Epithelial cell of proximal tubule (primary cell): ENCODE results near the gene ARPC1A. TPM values are rescaled to one million over a fixed set of nuclear protein-coding genes. Genes with fewer than 3 reads are reported as not detected.
"Not testable (repeated sequence)": the region's sequence is repeated elsewhere in the genome, so short reads cannot be mapped to it uniquely, and the experiment has no call there.

Source experiments
- DNase-seq: peaks from one replicate; pipeline ENCODE4 v3.0.0-alpha.2; 2011; ENCODE audit warnings: low read depth
- H3K4me3 ChIP-seq: 2 replicates; pipeline ENCODE4 v1.5.1; 2011; ENCODE audit warnings: low read depth, mild to moderate bottlenecking, low read length
- CTCF ChIP-seq: conservative IDR thresholded peaks from 2 replicates; pipeline ENCODE4 v1.5.1; 2012; ENCODE audit warnings: low read depth, mild to moderate bottlenecking, low read length
- total RNA-seq: library from RNA; depleted of rRNA; stranded (reverse); fragments of >200 nt; gene quantifications from 2 replicates; pipeline ENCODE4 v1.2.3, GENCODE V29; 2015

Gene ARPC1A
- total RNA-seq, 1 donor from 2014 or later: 198 TPM

- H3K4me3 ChIP-seq: no peak overlapping the region
- TF ChIP-seq CTCF: no peak
- DNase-seq: no peak
These were observed 11.2 kb upstream of the ARPC1A start for GRCh38 chr7:99314504-99314903.

- no peak for TF ChIP-seq CTCF
These were observed 5.3 kb upstream of the ARPC1A start for GRCh38 chr7:99320371-99320770.

GRCh38 chr7:99322659-99323058 is 3.0 kb upstream of the ARPC1A start:
- not testable (repeated sequence) for DNase-seq, H3K4me3 ChIP-seq

More at GRCh38 chr7:99320371-99320770, 5.3 kb upstream of the ARPC1A start:
- H3K4me3 ChIP-seq: no peak overlapping the region
- no peak for DNase-seq

GRCh38 chr7:99324559-99324958 is 1.1 kb upstream of the ARPC1A start:
- H3K4me3 ChIP-seq: peak overlapping the region; percentile 100
- no peak for TF ChIP-seq CTCF
- no peak for DNase-seq

- peak overlapping the region; percentile 100 for H3K4me3 ChIP-seq
- no peak for TF ChIP-seq CTCF
- no peak for DNase-seq
These were observed 651 bp upstream of the ARPC1A start for GRCh38 chr7:99325001-99325493.

GRCh38 chr7:99326408-99326782 is 697 bp downstream of the ARPC1A start:
- DNase-seq: no peak
- H3K4me3 ChIP-seq: peak overlapping the region; percentile 100
- no peak for TF ChIP-seq CTCF

- H3K4me3 ChIP-seq, DNase-seq: not testable (repeated sequence)
These were observed 4.7 kb downstream of the ARPC1A start for GRCh38 chr7:99330314-99330961.

- TF ChIP-seq CTCF: no peak
- no peak overlapping the region for H3K4me3 ChIP-seq
- no peak for DNase-seq
These were observed 5.3 kb downstream of the ARPC1A start for GRCh38 chr7:99331002-99331401.
